ENCODE results near the gene PFDN2.

- TF ChIP-seq ATF2 (IDR thresholded peaks at IDR 0.05; ENCODE audit: low read length) = no peak
- no peak for TF ChIP-seq NFIC (IDR thresholded peaks at IDR 0.05; ENCODE audit: low read depth, low read length)
- TF ChIP-seq SMAD1 (IDR thresholded peaks at IDR 0.05; ENCODE audit: low read depth, partially characterized antibody) = no peak
- no peak for TF ChIP-seq SIN3A (IDR thresholded peaks at IDR 0.05; ENCODE audit: low read depth, low read length)
- no peak for TF ChIP-seq POLR2AphosphoS5 (IDR thresholded peaks at IDR 0.05; ENCODE audit: low read length)
- no peak for TF ChIP-seq CTCF (IDR thresholded peaks at IDR 0.05 in 2 of 3, conservative IDR thresholded peaks at IDR 0.05 in 1 of 3; ENCODE audit: control insufficient read depth in 2 of 3, extremely low read depth in 1 of 3, insufficient read depth in 1 of 3, low read depth in 3 of 3, low read length in 3 of 3)
- no peak for TF ChIP-seq PBX3 (IDR thresholded peaks at IDR 0.05; ENCODE audit: insufficient replicate concordance, low read depth, low read length)
- no peak for TF ChIP-seq REST (IDR thresholded peaks at IDR 0.05; ENCODE audit: low read depth, low read length)
Measured at GRCh38 chr1:161069241-161069640, 48.6 kb downstream of the PFDN2 start.
